ENCODE results near the gene WAPL. TPM values are rescaled to one million over a fixed set of nuclear protein-coding genes. Genes with fewer than 3 reads are reported as not detected.

Gene WAPL
- total and polyA plus RNA-seq, 2 of the 8 experiments (the other 6 are each of a cell fraction or from before 2014, with no cell fraction given), result 12.8 to 48.1 TPM

DNA sequence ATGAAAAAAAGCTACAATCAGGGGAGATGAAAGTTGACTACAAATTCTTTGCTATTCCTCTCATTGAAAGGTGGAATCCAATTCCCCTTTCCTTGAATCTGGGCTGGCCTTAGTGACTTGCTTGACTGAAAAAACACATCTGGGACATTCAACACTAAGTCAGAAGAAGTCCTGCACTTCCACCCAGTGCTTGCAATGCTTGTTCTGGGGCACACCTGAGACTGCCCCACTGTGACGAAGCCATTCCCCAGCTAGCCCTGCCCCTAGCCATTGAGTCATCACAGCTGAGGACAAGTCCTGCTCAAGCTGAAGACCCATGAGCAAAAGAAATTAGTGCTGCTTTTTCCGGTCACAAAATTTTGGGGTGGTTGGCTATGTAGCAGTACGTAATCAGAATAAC is 135.8 kb downstream of the WAPL start:
- H2BK20ac ChIP-seq (ENCODE audit: low read length), result no peak overlapping the region
- 92% methylated on average over 3 of the region's 3 CpGs; no CpG with 5 or more reads in 1 of the 2 experiments for WGBS, 2 experiments (ENCODE audit: extremely low coverage in 1 of 2, insufficient coverage in 1 of 2, insufficient read length in 1 of 2, insufficient replicate concordance in 2 of 2, low coverage in 1 of 2, low lambda C conversion rate in 2 of 2, missing lambda C conversion rate in 1 of 2)
- H4K91ac ChIP-seq (replicated peaks; ENCODE audit: insufficient read length, low read length), result no peak overlapping the region
- H3K23ac ChIP-seq (ENCODE audit: insufficient read length), result no peak overlapping the region
- FAIRE-seq (no peak), DNase-seq (ENCODE audit: low read depth in 1 of 2, low spot score in 2 of 2) (no peak)
- H3K9me3 ChIP-seq (ENCODE audit: insufficient read depth in 2 of 2, low read depth in 1 of 2, low read length in 1 of 2), result no peaks in the 10 kb centered on the region
- no peaks in the 10 kb centered on the region for H3K36me3 ChIP-seq (ENCODE audit: control insufficient read depth in 2 of 4, insufficient read depth in 4 of 4, low read length in 3 of 4)
- H3K18ac ChIP-seq (ENCODE audit: extremely low read depth, low read length), result no peak overlapping the region
- H4K5ac ChIP-seq (ENCODE audit: insufficient read length, low read depth, low read length), result no peak overlapping the region
- no peaks in the 10 kb centered on the region for H3K79me2 ChIP-seq (ENCODE audit: control insufficient read depth in 1 of 2, insufficient read depth in 2 of 2, low read length in 2 of 2)
- H2BK120ac ChIP-seq (replicated peaks; ENCODE audit: low read depth, low read length), result no peak overlapping the region
- H3K79me1 ChIP-seq (ENCODE audit: low read depth, low read length), result no peaks in the 10 kb centered on the region
- no peak overlapping the region for H2BK12ac ChIP-seq (ENCODE audit: low read depth, low read length)
- no peak overlapping the region for H2AK5ac ChIP-seq (ENCODE audit: low read depth, low read length)
- H4K20me1 ChIP-seq (replicated peaks in 1 of 2; ENCODE audit: control insufficient read depth in 1 of 2, insufficient read depth in 2 of 2, low read length in 2 of 2), result no peaks in the 10 kb centered on the region
- H2BK5ac ChIP-seq (ENCODE audit: low read depth, low read length), result no peak overlapping the region
- no peak overlapping the region for H2AFZ ChIP-seq (ENCODE audit: low read length)
- no peak overlapping the region for H3K27ac ChIP-seq (ENCODE audit: low read depth, low read length)
- no peak overlapping the region for H3K9ac ChIP-seq (replicated peaks in 1 of 4; ENCODE audit: extremely low read depth in 1 of 4, low read depth in 3 of 4, low read length in 3 of 4)
- CTCF ChIA-PET (ENCODE audit: partially characterized antibody), result interaction anchor here (1.2 to 9.2 kb wide), 4 partner anchors 9 to 199 kb away, joined by 3 to 54 read pairs (median 10); no protein-coding TSS in a partner anchor
- no peak overlapping the region for H3K56ac ChIP-seq (replicated peaks; ENCODE audit: insufficient read length, low read depth, low read length)
- H3K4me2 ChIP-seq (ENCODE audit: insufficient read depth in 1 of 2, low read depth in 2 of 2, low read length in 2 of 2), result no peak overlapping the region
- H3K27me3 ChIP-seq (replicated peaks in 1 of 4; ENCODE audit: control insufficient read depth in 3 of 4, extremely low read depth in 1 of 4, insufficient read depth in 3 of 4, low read length in 3 of 4), result peaks cover 0 to 9% (median 7%) of the 10 kb centered on the region in 4 experiments; a peak in 4 of 7 replicates
- no peak overlapping the region for H3K4me3 ChIP-seq (ENCODE audit: extremely low read depth in 1 of 4, insufficient read depth in 2 of 4, low read depth in 3 of 4, low read length in 4 of 4)
- no peak overlapping the region for H4K8ac ChIP-seq (ENCODE audit: extremely low read depth, insufficient read depth, low read length)
- H3K23me2 ChIP-seq (ENCODE audit: low read depth, low read length), result peaks cover 9% of the 10 kb centered on the region; the same call in 1 of the 2 replicates
- no peak overlapping the region for H3K14ac ChIP-seq (ENCODE audit: insufficient read length)
- H3K4ac ChIP-seq (replicated peaks; ENCODE audit: insufficient read length, low read depth, low read length), result no peak overlapping the region
- POLR2A ChIA-PET (ENCODE audit: partially characterized antibody), result no interaction called here
- H2BK15ac ChIP-seq (ENCODE audit: low read length), result no peak overlapping the region
- peaks cover 0 to 16% (median 5%) of the 10 kb centered on the region in 4 experiments; a peak in 5 of 7 replicates for H3K4me1 ChIP-seq (replicated peaks in 1 of 4; ENCODE audit: control insufficient read depth in 3 of 4, insufficient read depth in 4 of 4, low read length in 3 of 4)
- TF ChIP-seq CBX5 (IDR thresholded peaks at IDR 0.05; ENCODE audit: low read depth, low read length) (no peak), FOSL1 (IDR thresholded peaks at IDR 0.05; ENCODE audit: insufficient read depth, low read depth, low read length) (no peak), BACH1 (IDR thresholded peaks at IDR 0.05; ENCODE audit: low read length) (no peak), POLR2AphosphoS5 (IDR thresholded peaks at IDR 0.05; ENCODE audit: low read depth, low read length) (no peak), SP2 (IDR thresholded peaks at IDR 0.05; ENCODE audit: low read length) (no peak), SAP30 (IDR thresholded peaks at IDR 0.05; ENCODE audit: insufficient read depth, insufficient replicate concordance, low read length) (no peak), ZNF274 (IDR thresholded peaks at IDR 0.05; ENCODE audit: borderline replicate concordance, extremely low read depth, low read length) (no peak), JUND (IDR thresholded peaks at IDR 0.05; ENCODE audit: low read length) (no peak)
- TF ChIP-seq, protein P1, sequence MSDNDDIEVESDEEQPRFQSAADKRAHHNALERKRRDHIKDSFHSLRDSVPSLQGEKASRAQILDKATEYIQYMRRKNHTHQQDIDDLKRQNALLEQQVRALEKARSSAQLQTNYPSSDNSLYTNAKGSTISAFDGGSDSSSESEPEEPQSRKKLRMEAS (IDR thresholded peaks at IDR 0.05), result no peak

Measured in H1 (cell line).